Stimulated activated CD4-positive, alpha-beta T cell treated with anti-CD3 and anti-CD28 coated beads, Interleukin-4, amount 100 ng/mL, for 24 hours (primary cell): ENCODE results near the gene COA1.
"Not testable (repeated sequence)": the region's sequence is repeated elsewhere in the genome, so short reads cannot be mapped to it uniquely, and the experiment has no call there.

Experiments
- DNase-seq: peaks from one replicate; pipeline ENCODE4 v3.0.0-alpha.2; 2020

Gene COA1

DNA sequence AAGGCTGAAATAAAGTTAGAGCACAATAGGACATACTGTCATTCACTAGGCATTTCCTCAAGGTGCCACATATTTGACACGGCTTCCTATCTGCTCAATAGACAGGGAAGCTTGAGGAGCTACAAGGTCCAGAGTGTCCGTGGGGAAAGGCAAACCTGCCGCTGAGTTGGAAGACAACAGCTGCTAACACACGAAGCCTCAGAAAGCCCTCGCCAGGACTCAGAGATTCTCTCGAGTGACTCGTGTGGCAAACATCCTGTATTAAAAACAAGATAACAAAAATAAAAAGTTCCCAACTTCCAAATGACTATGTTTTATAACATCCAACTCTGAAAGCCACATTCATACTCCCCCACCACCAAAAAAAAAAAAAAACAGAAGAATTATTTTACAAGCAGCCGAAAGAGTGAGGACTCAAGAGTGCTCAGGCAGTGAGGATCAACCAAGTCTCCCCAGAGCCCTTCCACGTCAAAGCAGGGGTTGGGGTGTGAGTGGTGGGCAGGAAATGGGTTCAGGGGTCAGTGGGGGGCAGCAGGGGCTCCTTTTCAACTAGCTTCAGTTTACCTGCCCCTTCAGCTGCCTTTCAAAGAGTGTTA, 78.8 kb downstream of the COA1 start:
- peak; percentile 25 for DNase-seq

DNA sequence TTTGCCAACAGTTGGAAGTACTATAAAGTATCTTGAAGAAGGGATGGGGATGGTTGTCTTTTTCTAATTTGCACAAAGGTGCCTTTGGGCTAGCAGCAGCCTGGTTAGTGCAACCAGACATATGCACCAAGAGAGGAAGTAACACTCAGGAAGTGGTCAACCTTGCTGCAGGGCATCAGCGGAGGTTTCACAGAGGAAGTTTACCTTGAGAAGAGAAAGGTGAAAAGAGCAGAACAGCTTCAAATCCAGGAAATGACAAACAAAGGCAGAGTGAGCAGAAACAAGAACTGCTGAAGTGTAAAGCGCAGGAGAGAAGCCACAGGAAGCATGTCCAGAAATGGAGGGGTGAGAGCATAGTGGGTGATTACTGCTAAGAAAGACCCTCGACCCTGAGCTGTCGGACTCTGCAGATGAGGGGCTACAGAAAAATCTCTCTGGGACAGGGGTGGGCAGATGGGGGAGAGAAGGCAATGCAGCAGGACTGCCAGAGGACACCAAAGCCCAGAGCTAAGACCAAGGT, 79.5 kb downstream of the COA1 start:
- DNase-seq = peak; percentile 60

DNA sequence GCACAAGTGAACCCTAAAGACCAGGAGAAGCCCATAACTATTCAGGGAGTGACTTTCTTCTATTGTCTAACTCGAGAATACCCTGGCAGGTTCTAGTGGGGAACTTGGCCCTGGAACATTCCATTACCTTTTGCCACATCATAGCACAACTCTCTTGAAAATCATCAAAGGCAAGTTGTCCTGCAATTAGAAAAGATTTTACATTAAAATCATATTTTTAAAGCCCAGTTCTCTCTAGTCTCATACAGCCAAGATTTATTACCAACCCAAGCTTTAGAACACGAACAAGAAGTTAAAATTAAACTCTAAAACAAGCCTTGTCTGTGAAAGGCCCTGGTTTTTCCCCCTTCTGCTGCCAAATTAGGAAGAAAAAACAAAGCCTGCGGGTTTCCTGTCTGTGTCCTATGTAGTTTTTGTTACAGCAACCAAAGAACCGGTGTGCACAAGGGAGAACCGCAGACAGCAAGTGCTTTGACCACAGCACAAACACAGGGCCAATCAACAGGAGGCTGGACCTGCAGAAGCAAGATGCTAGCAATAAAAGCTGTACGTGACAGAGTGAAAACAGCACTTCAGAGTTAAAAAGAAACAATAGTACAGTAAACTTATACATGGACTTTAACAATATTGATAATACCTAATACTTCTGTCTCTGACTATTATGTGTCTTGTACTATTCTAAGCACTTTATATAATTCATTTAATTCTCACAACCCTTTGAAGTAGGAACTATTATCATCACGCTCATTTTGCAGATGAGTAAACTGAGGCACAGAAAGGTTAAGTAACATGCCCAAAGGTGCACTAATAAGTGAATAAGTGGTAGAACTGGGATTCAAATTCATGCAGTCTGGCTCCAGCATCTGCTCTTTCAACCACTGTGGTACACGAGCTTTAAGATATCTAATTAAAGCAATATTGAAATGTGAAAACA, 80.6 kb downstream of the COA1 start:
- peak; percentile 68 for DNase-seq

DNA sequence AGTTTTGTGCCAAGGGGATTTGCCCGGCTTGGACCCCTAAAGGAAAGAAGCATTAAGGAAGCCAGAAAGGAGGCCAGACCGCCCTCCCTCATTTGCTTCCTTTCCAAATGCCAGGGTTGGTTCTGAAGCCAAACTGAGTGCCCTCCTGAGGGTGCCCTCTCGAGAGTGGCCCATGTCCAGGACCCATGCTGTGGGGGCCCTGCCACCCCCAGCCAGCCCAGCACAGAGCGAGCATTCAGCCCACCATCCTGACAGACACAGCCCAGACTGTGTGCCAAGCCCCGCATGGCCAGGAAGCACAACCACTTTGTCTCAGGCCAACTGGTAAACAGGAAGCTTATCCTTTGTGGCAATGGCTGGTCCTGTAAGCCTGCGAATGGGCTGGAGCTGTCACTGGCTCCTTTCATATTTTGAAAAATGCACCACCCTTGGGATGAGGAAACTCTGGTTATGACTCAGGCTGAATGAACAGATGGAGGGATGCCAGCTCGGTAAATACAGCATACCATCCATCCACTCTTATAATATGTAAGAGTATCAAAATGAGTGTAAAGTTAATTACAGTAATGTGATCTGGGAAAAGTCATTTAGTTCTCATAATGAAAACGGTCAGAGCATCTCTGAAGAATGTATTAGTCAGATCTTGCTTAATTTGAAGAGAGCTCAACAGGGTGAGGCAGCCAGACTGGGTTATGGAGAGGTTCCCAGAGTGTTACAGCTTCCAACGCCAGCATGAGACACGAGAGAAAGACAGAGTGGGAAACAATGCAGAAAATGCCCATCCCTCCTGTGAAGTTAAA, 81.5 kb downstream of the COA1 start:
- DNase-seq = peak; percentile 71

DNA sequence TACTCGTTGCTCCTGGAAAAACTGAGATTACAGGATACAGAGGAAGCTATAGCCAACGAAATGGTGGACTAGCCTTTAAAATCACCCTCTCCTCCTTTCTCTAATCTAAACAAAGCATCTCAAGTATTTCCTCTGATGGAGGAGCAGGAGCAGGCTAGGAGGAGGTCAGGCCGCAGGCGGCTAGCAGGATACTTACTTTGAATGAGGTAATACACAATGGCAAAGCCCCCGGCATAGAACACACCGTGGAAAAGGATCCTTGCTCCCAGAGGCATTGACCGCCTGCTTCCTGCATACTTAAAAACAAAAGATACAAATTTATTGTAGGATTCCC, 82.0 kb downstream of the COA1 start:
- no peak for DNase-seq

DNA sequence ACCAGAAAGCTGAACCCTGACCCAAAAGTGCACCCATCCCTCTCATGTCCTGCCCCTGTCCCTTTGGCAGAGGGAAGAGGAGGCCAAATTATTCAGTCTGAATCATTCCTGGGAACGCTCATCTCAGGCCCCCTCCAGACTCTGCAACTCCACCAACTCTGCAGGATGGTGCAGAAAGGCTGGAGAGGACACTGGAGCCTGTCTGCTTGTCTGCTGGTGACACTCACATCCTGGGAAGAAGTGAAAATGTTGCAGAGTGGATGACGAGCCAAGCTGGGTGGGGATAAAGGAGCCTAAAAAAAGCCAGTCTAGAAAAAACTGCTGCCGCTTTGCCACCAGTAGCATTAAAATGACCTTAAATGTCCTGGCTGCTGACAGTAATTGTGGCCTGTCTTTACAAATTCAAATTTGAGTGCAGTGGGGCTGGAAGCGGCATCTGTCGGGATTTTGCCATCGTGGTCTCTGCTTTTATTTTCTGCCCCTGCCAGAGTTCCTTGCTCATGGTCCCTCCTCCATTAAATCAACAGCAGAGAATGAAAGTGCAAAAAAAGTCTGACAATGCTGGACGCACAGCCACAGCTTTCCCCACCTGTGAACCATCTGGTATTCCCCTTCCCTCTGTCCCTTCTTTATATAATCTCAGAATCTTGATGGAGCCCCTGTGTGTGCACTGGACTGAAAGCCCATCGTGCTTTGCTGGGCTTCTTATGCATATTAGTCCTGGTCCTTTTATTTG, 82.6 kb downstream of the COA1 start:
- DNase-seq = no peak

DNA sequence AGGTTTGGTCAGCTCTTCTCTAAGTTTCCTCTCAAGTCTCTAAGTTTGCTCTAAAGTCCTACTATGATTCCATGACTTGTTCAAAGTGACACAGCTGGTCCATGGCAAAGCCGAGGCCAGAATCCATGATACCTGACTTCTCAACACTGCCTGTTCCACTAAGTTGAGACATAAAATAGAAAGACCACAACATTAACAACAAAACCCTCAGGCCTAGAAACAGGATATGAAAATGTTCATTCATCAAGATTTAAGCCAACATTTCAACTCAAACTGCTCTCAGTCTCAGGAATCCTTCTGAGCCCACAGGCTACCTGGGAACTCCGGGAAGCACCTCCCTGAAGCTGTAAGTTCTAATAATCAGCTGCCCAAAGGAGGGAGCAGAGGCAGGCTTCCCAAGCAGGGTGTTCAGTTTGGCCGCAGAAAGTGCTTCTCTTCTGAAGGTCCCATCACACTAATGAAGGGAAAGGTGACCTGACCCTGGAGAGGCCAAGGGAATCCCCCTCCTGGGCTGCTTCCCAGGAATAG, 83.6 kb downstream of the COA1 start:
- no peak for DNase-seq

DNA sequence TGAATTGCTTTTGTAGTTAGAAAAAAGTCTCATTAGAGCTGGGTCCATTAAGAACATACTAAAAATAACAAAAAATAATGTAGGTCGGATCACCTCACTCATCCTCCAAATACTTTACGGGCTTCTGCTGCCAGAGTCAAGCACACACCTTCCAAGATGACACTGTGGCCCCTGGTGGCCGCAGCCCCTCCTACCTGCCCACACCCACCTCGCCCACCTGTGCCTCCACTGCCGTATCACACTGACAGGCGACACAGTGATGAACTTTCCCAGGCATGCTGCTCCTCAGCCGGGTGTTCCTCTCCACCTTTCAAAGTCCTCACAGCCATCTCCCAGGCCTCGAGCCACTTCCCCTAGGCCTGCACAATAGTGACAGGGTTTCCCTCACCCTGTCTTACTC, 85.5 kb downstream of the COA1 start:
- no peak for DNase-seq

DNA sequence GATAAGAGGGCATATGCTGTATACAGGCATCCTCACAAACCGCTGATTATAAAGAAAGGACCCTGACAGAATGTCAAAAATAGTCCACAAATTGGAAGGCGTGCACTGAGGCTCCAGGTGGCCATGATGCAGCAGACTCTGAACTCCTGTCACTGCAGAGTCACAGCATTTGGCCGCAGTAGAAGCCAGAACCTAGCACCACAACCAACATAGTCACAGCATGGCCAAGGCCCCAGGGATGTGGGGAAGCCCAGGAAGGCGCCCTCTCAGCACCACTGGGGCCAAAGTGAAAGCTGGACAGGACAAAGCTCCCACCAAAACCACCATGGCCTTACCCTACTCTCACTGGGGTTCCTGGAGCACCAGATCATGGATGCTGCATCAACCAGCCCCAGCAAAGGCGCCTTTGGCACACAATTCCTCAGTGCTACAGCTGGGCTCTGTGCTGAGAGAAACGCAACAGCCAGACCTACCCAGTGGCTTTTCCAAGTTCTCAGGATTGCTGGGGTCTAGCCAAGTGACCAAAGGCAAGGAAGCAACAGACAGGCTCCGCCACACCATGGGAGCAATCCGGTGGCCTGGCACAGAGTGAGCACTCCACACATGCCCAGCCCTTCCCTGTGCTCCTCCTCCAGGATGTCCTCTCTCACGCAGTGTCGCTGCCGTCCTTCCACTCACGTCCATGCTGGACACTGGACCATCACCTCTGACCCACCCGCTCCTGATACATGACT, 86.3 kb downstream of the COA1 start:
- DNase-seq = no peak

DNA sequence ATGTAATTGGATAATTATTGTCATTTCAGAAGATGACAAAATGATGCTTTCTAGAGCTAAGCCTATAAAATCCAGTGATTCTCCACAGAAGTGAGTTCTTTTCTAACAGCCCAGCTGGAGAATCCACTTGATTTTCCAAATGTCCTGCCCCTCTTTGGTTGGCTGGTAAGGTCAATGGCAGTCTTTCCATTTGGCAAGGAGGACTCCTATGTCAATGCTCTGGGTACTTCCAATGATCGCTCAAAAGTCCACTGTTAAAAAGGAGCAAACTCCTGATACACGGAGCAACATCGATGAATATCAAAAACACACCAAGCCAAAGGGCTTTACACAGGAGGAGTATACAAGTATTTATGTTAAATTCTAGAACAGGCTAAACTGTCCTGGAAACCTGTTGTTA, 88.6 kb downstream of the COA1 start:
- DNase-seq = no peak

DNA sequence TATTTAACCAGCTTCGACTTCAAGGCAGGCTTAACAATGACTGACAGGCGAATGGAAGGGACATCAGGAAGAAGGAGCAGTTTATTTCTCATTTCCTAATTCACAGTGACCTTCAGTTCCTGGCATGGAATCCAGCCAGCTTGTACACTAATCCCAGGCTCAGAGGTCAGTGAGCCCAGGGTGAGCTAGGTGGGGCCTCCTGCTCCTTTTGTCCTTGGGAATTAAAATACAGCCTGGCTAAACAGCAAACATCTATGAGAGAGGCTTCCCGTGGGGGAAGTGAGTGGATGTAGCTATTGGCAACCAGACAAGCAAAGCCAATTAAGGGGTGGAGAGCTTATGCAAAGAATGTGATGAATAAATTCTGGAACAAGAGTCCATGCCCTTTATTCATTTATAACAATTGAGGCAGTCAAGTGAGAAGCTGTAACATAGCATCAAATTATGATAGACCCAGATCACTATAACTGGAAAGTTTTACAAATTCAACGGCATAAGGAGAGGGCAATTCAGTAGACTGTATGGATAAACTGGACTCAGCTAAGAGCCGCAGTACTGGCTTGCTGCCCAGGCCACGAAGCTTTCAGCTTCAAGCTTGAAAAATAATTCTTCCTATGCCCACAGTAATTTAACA, 89.3 kb downstream of the COA1 start:
- DNase-seq = no peak

DNA sequence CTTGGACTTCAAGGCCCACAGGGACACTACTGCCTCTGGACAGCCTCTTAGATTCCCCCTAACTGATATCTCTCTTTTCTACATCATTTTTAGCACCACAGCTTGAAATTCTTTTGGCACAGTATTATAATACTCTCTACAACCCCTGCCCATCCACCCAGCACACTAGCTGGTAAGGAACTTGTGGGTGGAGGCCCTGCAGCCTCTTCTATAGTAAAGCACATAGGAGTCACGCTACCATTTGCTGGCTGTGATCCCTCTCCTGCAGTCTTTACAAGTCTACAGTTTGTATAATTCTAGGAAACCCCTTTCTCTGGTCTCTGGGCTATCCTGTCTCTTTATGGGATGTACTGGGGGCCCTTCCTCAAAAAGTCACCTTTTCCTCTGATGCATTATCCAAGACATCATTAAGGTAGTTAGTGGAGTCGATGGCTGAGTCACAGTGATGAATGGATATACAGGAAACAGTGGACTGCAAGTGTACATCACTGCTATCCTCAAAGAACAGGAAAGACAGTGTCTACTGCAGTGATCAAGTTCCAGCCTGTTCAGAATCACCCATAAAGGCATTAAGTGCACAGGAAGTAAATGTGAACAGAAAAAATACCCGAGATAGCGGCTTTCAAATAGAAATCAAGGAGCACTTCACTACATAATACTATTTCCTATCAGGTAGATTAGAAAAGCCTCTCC, 92.1 kb downstream of the COA1 start:
- no peak for DNase-seq

DNA sequence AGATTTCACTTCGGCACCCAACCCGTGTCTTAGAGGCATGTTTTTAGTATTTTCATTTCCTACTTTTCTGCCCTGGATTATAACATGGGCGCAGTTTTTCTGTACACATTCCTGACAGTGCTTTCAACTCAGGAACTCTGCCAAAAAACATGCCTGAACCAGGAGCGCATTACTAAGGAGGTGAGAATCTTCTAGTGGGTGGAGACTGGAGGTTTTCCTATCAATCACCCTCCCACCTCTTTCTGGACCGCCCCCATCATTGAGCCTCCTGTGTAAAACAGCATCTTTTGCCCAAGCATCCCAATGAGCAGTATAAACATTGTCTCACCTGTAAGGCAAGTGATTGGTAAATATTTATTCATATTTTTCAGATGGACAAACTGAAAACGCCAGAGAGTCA, 93.2 kb downstream of the COA1 start:
- DNase-seq = no peak

DNA sequence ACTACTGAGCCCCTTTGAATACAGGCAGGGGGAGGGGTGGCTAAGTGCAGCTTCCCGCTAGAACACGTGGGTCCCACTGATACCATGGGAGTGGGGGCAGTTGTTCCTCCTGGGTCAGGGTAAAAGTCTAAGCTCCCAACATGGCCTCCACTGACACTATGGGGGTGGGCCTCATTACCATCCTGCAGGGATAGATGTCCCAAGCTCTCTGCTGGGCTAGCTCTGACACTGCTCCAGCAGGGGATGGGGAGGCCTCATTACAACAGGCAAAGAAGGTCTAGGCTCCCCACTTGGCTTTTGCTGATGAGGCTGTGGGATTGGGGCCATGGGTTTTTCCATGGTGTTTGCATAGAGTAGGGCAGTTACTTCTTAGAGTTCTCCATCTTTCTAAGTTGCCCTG, 94.9 kb downstream of the COA1 start:
- no peak for DNase-seq

DNA sequence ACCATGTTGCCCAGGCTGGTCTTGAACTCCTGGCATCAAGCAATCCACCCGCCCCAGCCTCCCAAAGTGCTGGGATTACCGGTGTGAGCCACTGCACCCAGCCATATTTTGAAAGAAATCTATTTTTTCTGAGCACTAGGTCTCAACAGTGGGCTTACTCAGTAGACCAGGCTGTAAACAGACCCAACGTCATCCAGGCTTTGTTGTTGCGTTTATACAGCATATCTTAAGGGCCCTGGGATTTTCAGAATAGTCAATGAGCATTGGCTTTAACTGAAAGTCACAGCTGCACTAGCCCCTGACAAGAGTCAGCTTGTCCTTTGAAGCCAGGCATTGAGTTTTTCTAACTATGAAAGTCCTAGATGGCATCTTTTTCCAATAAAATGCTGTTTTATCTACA, 96.6 kb downstream of the COA1 start:
- DNase-seq = no peak

DNA sequence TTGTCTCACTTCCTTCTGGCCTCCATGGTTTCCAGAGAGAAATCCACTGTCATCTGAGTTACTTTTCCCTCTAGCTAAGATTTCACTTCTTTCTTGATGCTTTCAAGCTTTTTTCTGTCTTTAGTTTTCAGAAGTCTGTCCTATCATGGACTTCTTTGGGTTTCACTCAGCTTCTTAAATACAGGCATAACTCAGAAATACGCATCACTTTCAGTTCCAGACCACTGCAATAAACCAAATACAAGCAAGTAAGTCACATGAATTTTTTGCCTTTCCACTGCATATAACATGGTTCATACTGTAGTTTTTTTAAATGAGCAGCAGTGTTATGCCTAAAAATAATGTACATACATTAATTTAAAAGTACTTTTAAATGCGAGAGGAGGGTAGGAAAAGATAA, 97.8 kb downstream of the COA1 start:
- no peak for DNase-seq

DNA sequence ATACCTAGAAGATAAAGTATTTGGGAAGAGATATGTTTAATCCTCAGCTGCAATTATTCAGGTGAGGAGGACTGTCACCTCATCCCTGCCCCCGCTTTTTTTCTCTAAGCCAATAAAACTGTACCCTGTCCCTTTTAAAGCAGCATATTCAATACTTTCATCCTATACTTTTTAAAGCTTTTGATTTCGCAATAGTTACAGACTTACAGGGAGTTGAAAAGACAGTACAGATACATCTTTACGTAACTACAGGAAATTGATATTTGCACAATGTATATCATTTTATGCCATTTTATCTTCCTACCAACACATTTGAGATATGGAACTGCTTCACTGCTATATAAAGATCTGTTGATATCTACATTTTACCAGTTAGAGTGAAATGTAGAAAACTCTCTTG, 98.8 kb downstream of the COA1 start:
- no peak for DNase-seq

DNA sequence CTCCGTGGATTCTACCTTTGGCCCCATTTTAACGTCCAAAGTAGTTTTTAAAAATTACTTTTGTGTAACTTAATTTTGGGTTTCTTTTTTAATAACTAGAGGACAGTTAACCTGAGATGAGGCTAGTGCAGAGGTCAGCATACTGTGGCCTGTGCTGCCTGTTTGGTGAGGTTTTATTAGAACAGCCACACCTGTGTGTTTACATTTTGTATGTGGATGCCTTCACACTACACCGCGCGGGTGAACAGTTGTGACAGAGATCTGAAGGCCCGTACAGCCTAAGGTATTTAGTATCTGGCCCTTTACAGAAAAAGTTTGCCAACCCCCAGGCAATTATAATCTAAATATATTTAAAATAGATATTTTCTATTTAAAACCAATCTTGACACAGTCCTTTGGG, 99.5 kb downstream of the COA1 start:
- no peak for DNase-seq

DNA sequence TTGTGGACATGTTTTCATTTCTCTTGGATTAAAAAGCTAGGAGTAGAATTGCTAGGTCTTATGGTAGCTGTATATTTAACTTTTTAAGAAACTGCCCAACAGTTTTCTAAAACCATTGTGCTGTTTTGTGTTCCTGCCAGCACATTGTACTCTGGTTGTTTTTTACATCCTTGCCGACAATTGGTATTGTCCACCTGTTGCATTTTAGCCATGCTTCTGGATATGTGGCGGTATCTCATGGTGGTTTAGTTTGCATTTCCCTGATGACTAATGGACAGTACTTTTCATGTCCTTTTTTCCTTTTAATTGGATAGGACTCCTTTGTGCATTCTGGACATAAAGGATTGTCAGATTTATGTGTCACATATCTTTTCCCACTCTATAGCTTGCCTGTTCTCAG, 100.9 kb downstream of the COA1 start:
- DNase-seq = no peak

DNA sequence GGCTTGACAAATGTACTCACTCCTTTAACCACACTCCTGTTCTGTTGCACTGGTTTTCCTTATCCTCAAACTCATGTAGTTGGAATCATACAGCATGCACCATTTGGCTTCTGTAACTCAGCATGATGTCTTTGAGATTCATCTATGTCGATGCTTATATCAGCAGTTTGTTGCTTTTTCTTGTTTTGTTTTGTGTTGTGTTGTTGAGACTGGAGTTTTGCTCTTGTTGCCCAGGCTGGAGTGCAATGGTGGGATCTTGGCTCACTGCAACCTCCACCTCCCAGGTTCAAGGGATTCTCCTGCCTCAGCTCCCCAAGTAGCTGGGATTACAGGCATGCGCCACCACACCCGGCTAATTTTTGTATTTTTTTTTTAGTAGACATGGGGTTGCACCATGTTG, 101.5 kb downstream of the COA1 start:
- DNase-seq = not testable (repeated sequence)

DNA sequence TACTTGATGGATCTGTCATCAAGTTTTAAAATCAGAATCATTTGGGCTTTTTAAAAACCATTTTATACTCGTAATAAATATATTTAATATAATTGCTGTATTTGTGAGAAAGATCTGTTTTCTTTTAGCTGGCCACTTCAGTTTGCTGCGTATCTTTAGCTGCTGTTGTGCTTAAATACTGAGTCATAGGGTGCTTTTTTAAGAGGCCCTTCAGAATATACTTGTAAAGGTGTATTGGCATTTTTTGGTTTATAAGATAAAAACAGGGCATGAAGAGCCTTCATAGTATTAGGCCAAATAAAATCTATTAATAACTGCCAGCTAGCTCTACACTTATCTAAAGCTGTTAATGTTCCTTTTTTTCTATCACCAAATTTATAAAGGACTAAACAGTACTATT, 102.6 kb downstream of the COA1 start:
- DNase-seq = no peak
